Trophoblast cell (in vitro differentiated cells and primary cell): Measurements from ENCODE around the gene GYS2. TPM values are rescaled to one million over a fixed set of nuclear protein-coding genes. Genes with fewer than 3 reads are reported as not detected.

ENCODE experiments used
- DNase-seq, 2 donors: peaks; one replicate each; pipeline ENCODE4 v3.0.0-alpha.2; 2016
- H2AFZ ChIP-seq: 2 replicates; pipeline ENCODE4 v1.6.1; 2013; ENCODE audit warnings: low read length, moderate library complexity, mild to moderate bottlenecking; ENCODE audit not compliant: insufficient read depth, poor library complexity
- H2AK5ac ChIP-seq: 2 replicates; pipeline ENCODE4 v1.6.1; 2013; ENCODE audit warnings: mild to moderate bottlenecking, low read length
- H2BK120ac ChIP-seq: 2 replicates; pipeline ENCODE4 v1.6.1; 2013; ENCODE audit warnings: low read length, mild to moderate bottlenecking, moderate library complexity; ENCODE audit not compliant: insufficient read depth, poor library complexity
- H2BK12ac ChIP-seq: 2 replicates; pipeline ENCODE4 v1.6.1; 2013; ENCODE audit warnings: mild to moderate bottlenecking, low read length, moderate library complexity
- H2BK5ac ChIP-seq: 2 replicates; pipeline ENCODE4 v1.6.1; 2013; ENCODE audit warnings: low read length, low read depth, moderate library complexity, mild to moderate bottlenecking; ENCODE audit not compliant: poor library complexity
- H3K14ac ChIP-seq: 2 replicates; pipeline ENCODE4 v1.6.1; 2013; ENCODE audit warnings: mild to moderate bottlenecking, low read length
- H3K18ac ChIP-seq: 2 replicates; pipeline ENCODE4 v1.6.1; 2013; ENCODE audit warnings: mild to moderate bottlenecking, low read length
- H3K23ac ChIP-seq: 2 replicates; pipeline ENCODE4 v1.6.1; 2013; ENCODE audit warnings: low read length
- H3K27ac ChIP-seq: 2 replicates; pipeline ENCODE4 v1.5.1; 2013; ENCODE audit warnings: low read depth, mild to moderate bottlenecking, inconsistent platforms, low read length, moderate library complexity
- H3K27me3 ChIP-seq: 2 replicates; pipeline ENCODE4 v1.6.1; 2013; ENCODE audit warnings: inconsistent platforms, mild to moderate bottlenecking, low read length, moderate library complexity; ENCODE audit not compliant: insufficient read depth
- H3K36me3 ChIP-seq, 2 experiments: 1 replicate in 1 of 2; 2 replicates in 1 of 2; pipeline ENCODE4 v1.6.1; 2013; ENCODE audit warnings: low read length in 2 of 2, mild to moderate bottlenecking in 2 of 2, moderate library complexity in 1 of 2; ENCODE audit not compliant: insufficient read depth in 2 of 2, control insufficient read depth in 1 of 2
- H3K4ac ChIP-seq: 2 replicates; pipeline ENCODE4 v1.6.1; 2013; ENCODE audit warnings: low read depth, mild to moderate bottlenecking, low read length, moderate library complexity
- H3K4me1 ChIP-seq, 2 experiments: 1 replicate in 1 of 2; 2 replicates in 1 of 2; pipeline ENCODE4 v1.6.1; 2013; ENCODE audit warnings: low read length in 2 of 2, mild to moderate bottlenecking in 2 of 2, moderate library complexity in 1 of 2; ENCODE audit not compliant: insufficient read depth in 2 of 2, control insufficient read depth in 1 of 2
- H3K4me2 ChIP-seq: 2 replicates; pipeline ENCODE4 v1.6.1; 2013; ENCODE audit warnings: inconsistent platforms, mild to moderate bottlenecking, low read length, moderate library complexity
- H3K4me3 ChIP-seq: 2 replicates; pipeline ENCODE4 v1.5.1; 2013; ENCODE audit warnings: mild to moderate bottlenecking, low read depth, low read length, inconsistent platforms
- H3K79me1 ChIP-seq: one replicate; pipeline ENCODE4 v1.6.1; 2013; ENCODE audit warnings: low read length
- H3K79me2 ChIP-seq: 2 replicates; pipeline ENCODE4 v1.6.1; 2013; ENCODE audit warnings: low read length, mild to moderate bottlenecking; ENCODE audit not compliant: control insufficient read depth, insufficient read depth, poor library complexity
- H3K9ac ChIP-seq: 2 replicates; pipeline ENCODE4 v1.6.1; 2013; ENCODE audit warnings: mild to moderate bottlenecking, low read length
- H3K9me3 ChIP-seq: 2 replicates; pipeline ENCODE4 v1.6.1; 2013; ENCODE audit warnings: low read depth, mild to moderate bottlenecking, control low read depth, inconsistent platforms, low read length; ENCODE audit not compliant: insufficient read depth
- H4K12ac ChIP-seq: 2 replicates; pipeline ENCODE4 v1.6.1; 2013; ENCODE audit warnings: low read depth, mild to moderate bottlenecking, low read length, moderate library complexity
- H4K8ac ChIP-seq: 2 replicates; pipeline ENCODE4 v1.6.1; 2013; ENCODE audit warnings: low read depth, mild to moderate bottlenecking, low read length, moderate library complexity
- H4K91ac ChIP-seq: one replicate; pipeline ENCODE4 v1.6.1; 2013; ENCODE audit warnings: low read depth, mild to moderate bottlenecking, low read length, moderate library complexity
- WGBS: extraction: QIAGEN DNeasy Blood & Tissue Kit; methylation state at CpG from one replicate; pipeline ENCODE4 v1.1.7; 2013; ENCODE audit warnings: missing lambda C conversion rate; ENCODE audit not compliant: insufficient read length, insufficient coverage; ENCODE audit errors: extremely low coverage; 5-methylcytosine and 5-hydroxymethylcytosine counted together
- polyA plus RNA-seq: library from polyadenylated mRNA; stranded (reverse); fragments of 200-250 nt; gene quantifications from 2 replicates; pipeline ENCODE4 v1.2.3, GENCODE V29; 2013

Gene GYS2
- polyA plus RNA-seq: 0.03 TPM in 1 of 2 replicates, not detected in the other

GRCh38 chr12:21604245-21605101 lies at the start of gene GYS2:
Gene GYS2 (minus strand): TSS chr12:21604847. CDS start chr12:21604592, 255 bp downstream.
- Histone ChIP-seq H3K4me2 (no peak within 1 kb of the TSS), H2BK5ac (no peak within 1 kb of the TSS), H3K27ac (no peak within 1 kb of the TSS), H3K4ac (no peak within 1 kb of the TSS), H3K4me3 (no peak within 1 kb of the TSS), H3K9me3 (no peaks in the 10 kb centered on the region), H3K79me1 (no peaks in the 10 kb centered on the region), H3K14ac (no peak within 1 kb of the TSS), H3K79me2 (no peaks in the 10 kb centered on the region), H3K36me3 (no peaks in the 10 kb centered on the region), H4K91ac (no peak within 1 kb of the TSS), H3K27me3 (no peaks in the 10 kb centered on the region), H2BK120ac (no peak within 1 kb of the TSS), H3K18ac (no peak within 1 kb of the TSS), H4K8ac (no peak within 1 kb of the TSS), H2AFZ (no peak within 1 kb of the TSS), H2BK12ac (no peak within 1 kb of the TSS), H3K9ac (peak within 1 kb of the TSS; percentile 46), H2AK5ac (no peak within 1 kb of the TSS), H3K4me1 (peaks cover 0 to 4% of the 10 kb centered on the region in 2 experiments), H3K23ac (no peak within 1 kb of the TSS), H4K12ac (no peak within 1 kb of the TSS)
- peak in 1 of 2 donors; percentile 30 for DNase-seq
- WGBS: no CpG with 5 or more reads among the region's 7 CpGs

GRCh38 chr12:21651821-21652220 lies 47.2 kb upstream of the GYS2 start:
- no peak overlapping the region for H3K4me2 ChIP-seq
- H3K9me3 ChIP-seq: no peaks in the 10 kb centered on the region
- H2AFZ ChIP-seq: no peak overlapping the region
- no peak overlapping the region for H4K8ac ChIP-seq
- H3K4me1 ChIP-seq: peaks cover 4 to 6% of the 10 kb centered on the region in 2 experiments
- H3K4me3 ChIP-seq: no peak overlapping the region
- H2BK12ac ChIP-seq: no peak overlapping the region
- no CpG with 5 or more reads among the region's 1 CpG for WGBS
- no peak overlapping the region for H2BK120ac ChIP-seq
- H3K4ac ChIP-seq: no peak overlapping the region
- no peaks in the 10 kb centered on the region for H3K79me2 ChIP-seq
- H3K27me3 ChIP-seq: no peaks in the 10 kb centered on the region
- H2AK5ac ChIP-seq: no peak overlapping the region
- no peak overlapping the region for H3K23ac ChIP-seq
- no peak overlapping the region for H3K18ac ChIP-seq
- no peak overlapping the region for H3K9ac ChIP-seq
- no peak overlapping the region for H2BK5ac ChIP-seq
- peaks cover 4 to 17% of the 10 kb centered on the region in 2 experiments for H3K36me3 ChIP-seq
- no peaks in the 10 kb centered on the region for H3K79me1 ChIP-seq
- H3K27ac ChIP-seq: no peak overlapping the region
- no peak overlapping the region for H4K91ac ChIP-seq
- no peak for DNase-seq
- H4K12ac ChIP-seq: no peak overlapping the region
- no peak overlapping the region for H3K14ac ChIP-seq

GRCh38 chr12:21650997-21651396 lies 46.4 kb upstream of the GYS2 start:
- H3K9ac ChIP-seq: no peak overlapping the region
- H4K8ac ChIP-seq: no peak overlapping the region
- H3K27me3 ChIP-seq: no peaks in the 10 kb centered on the region
- H3K4me1 ChIP-seq: peaks cover 4 to 6% of the 10 kb centered on the region in 2 experiments
- DNase-seq: peak in 1 of 2 donors; percentile 16
- no peak overlapping the region for H2BK120ac ChIP-seq
- no peak overlapping the region for H2AFZ ChIP-seq
- H2BK5ac ChIP-seq: no peak overlapping the region
- no peak overlapping the region for H4K91ac ChIP-seq
- no peak overlapping the region for H3K18ac ChIP-seq
- no peak overlapping the region for H4K12ac ChIP-seq
- no peak overlapping the region for H2AK5ac ChIP-seq
- no peak overlapping the region for H3K23ac ChIP-seq
- no peaks in the 10 kb centered on the region for H3K9me3 ChIP-seq
- H3K4me2 ChIP-seq: no peak overlapping the region
- no peaks in the 10 kb centered on the region for H3K79me2 ChIP-seq
- WGBS: no CpG with 5 or more reads among the region's 1 CpG
- no peak overlapping the region for H3K14ac ChIP-seq
- no peak overlapping the region for H3K27ac ChIP-seq
- no peak overlapping the region for H2BK12ac ChIP-seq
- H3K36me3 ChIP-seq: peaks cover 4 to 17% of the 10 kb centered on the region in 2 experiments
- no peak overlapping the region for H3K4ac ChIP-seq
- no peak overlapping the region for H3K4me3 ChIP-seq
- no peaks in the 10 kb centered on the region for H3K79me1 ChIP-seq

- WGBS: no CpG with 5 or more reads among the region's 3 CpGs
- Histone ChIP-seq H3K27me3 (no peaks in the 10 kb centered on the region), H2BK5ac (no peak overlapping the region), H3K27ac (no peak overlapping the region), H2BK12ac (no peak overlapping the region), H3K4ac (no peak overlapping the region), H4K12ac (no peak overlapping the region), H3K79me2 (no peaks in the 10 kb centered on the region), H2AFZ (no peak overlapping the region), H3K4me2 (no peak overlapping the region), H3K18ac (no peak overlapping the region), H3K14ac (no peak overlapping the region), H3K9me3 (no peaks in the 10 kb centered on the region), H2BK120ac (no peak overlapping the region), H4K8ac (no peak overlapping the region), H4K91ac (no peak overlapping the region), H3K4me1 (peaks cover 7 to 8% of the 10 kb centered on the region in 2 experiments), H3K36me3 (peaks cover 0 to 17% of the 10 kb centered on the region in 2 experiments), H3K23ac (no peak overlapping the region), H3K9ac (no peak overlapping the region), H3K79me1 (no peaks in the 10 kb centered on the region), H3K4me3 (no peak overlapping the region), H2AK5ac (no peak overlapping the region)
- DNase-seq: no peak
These were observed 44.4 kb upstream of the GYS2 start for GRCh38 chr12:21649034-21649433.
